HTERT RPE-1 (cell line): ENCODE results near the gene RAX.

ENCODE experiments used
- in situ Hi-C: fragments of 300-500 bp; cut with MboI; formaldehyde crosslinking; loops from 4 replicates; pipeline ENCODE4 v1.14.3; 2020; ENCODE audit warnings: low sequenced_read_pairs

Gene RAX

DNA sequence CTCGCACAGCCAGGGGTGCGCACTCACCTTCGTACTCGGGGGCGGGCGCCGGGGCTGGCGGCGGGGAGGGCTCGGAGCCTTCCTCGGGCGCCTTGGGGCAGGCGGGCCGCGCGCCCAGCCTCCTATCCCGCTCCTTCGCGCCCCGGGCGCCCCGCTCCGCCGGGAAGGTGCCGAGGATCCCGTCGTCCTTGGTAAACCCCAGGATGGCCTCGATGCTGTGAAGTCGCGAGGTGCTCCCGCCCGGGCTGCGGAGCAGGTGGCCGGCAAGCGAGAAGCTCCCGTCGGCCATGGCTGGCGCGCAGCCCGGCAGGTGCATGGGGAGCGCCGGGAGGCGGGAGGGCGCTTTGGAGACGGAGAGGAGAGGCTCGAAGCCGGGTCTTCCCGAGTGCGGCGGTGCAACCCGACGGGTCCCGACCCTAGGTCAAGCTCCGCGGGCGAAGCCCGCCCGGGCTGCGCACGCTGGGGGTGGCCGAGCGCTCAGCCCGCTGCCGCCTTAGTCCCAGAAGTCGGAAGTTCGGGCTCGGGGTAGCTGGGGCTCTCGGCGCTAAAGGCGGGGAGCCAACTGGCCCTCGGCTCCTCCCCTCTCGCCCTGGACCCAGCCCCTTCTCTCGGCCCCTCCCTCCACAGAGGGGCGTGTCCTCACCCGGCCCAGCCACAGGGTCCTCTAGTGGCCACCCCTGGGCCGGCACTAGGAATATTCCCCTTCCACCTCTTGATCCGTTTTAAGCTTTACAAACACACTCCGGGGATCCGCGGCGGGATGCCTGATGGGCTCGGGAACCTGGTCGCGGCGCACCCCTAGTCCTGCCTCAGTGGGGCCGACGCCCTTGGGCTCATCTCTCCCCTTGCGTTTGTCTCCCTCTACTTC lies at the start of gene RAX:
TSS of gene RAX (minus strand) at position 564 of the 868 bp plus-strand sequence. CDS start at position 316, 248 bp downstream.
- in situ Hi-C loops: no loop called here

- in situ Hi-C loops: no loop called here
Observed at GRCh38 chr18:59318460-59319050, 45.3 kb upstream of the RAX start, which contains the start of gene CPLX4. TSS of gene CPLX4 (minus strand) at chr18:59318649. CDS start at chr18:59318462, 187 bp downstream.

- in situ Hi-C loops: no loop called here
Observed at GRCh38 chr18:59311631-59312030, 38.4 kb upstream of the RAX start.

- in situ Hi-C loops: no loop called here
Observed at GRCh38 chr18:59308938-59309260, 35.6 kb upstream of the RAX start.

DNA sequence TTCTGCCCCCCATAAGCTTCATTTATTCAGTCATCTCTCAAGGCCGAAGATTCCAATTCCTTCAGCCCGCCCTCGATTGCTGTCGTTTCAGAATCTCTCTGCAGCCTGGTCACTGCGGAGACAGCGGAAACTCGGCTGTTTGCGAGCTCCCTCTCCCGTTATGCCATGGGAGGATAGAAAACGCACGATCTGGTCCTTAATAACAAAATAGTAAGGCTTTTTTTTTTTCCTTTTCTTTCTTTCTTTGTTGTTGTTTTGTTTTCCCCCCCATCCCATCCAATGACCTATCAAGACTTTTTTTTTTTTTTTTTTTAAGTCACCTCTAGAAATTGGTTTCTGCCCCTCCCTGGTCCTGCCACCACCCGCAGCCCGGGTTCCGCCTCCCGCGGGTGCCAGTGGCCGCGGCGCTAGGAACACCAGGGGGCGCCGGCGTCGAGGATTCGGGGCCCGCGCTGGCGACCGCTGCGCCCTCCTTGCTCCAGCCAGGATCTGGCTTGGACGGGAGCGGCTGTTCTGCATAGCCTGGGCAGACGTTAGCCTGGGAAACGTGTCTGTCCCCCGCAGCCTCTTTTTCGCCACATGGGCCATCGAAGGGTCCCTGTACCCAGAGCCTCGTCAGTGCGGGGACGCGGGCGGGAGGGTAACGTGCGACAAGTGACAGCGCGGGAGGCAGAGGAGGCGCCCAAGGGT lies 35.1 kb upstream of the RAX start:
- in situ Hi-C loops: no loop called here

DNA sequence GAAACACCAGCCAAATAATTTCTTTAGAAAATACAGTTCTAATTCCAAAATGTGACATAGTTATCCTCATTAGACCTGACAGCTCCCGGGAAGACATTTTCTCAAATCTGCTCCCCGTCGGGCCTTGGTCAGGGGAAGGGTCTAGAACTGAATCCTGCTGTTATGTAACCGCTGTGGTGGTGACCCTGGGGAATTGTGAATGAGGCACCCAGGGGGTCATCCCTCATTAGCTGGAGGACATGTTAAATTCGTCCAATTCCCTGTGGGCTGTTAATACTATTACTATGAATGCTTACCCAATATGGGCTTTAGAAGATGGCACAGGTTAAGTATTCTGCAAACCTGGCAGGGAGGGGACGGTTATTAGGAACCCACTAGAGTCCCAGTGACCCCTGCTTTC lies 33.4 kb upstream of the RAX start:
- in situ Hi-C loops: no loop called here

- in situ Hi-C loops: no loop called here
Observed at GRCh38 chr18:59305295-59305694, 32.0 kb upstream of the RAX start.

- in situ Hi-C loops: no loop called here
Observed at GRCh38 chr18:59303656-59304195, 30.5 kb upstream of the RAX start.

- in situ Hi-C loops: no loop called here
Observed at GRCh38 chr18:59303006-59303405, 29.8 kb upstream of the RAX start.

DNA sequence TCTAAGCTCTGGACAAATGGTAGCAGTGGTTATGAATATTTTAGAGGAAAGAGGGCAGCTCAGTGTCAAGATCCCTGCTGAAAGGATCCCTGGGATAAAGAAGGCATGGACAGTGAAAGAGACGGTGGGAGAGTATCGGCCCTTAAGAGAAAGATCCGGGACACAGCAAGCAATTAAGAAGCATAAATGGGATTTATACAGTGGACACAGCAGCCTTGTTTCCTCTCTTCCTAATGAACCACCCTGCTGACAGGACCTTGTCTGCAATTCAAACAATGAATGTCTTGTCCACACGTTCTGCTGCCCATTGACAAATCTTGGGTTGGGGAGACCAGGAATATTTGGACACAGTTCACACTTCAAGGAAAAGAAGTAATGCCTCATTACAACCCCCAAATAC lies 28.7 kb upstream of the RAX start:
- in situ Hi-C loops: no loop called here

GRCh38 chr18:59300676-59301285 lies 27.5 kb upstream of the RAX start:
- in situ Hi-C loops: no loop called here

GRCh38 chr18:59298871-59299270 lies 25.6 kb upstream of the RAX start:
- in situ Hi-C loops: no loop called here

- in situ Hi-C loops: no loop called here
Observed at GRCh38 chr18:59293317-59293716, 20.1 kb upstream of the RAX start.

GRCh38 chr18:59286341-59286740 lies 13.1 kb upstream of the RAX start:
- in situ Hi-C loops: no loop called here

DNA sequence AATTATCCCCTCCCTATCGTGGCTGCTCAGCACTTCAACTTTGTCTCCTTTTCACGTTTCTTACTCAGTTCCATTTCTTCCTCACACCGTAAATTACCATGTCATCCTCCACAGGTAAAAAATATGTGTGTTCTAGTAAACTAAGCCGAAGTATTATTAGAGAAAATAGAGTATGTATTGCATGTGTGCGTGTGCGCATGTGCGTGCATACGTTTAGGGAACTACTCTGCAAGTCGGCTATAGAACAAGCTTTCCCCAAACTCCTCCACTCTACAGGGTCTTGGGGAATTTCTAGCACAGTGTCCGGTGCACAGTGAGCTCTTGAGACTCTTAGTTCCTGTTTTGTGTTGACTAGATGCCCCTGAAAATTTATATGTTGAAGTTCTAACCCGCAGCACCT lies 9.1 kb upstream of the RAX start:
- in situ Hi-C loops: no loop called here

- in situ Hi-C loops: no loop called here
Observed at GRCh38 chr18:59279722-59280121, 6.5 kb upstream of the RAX start.

DNA sequence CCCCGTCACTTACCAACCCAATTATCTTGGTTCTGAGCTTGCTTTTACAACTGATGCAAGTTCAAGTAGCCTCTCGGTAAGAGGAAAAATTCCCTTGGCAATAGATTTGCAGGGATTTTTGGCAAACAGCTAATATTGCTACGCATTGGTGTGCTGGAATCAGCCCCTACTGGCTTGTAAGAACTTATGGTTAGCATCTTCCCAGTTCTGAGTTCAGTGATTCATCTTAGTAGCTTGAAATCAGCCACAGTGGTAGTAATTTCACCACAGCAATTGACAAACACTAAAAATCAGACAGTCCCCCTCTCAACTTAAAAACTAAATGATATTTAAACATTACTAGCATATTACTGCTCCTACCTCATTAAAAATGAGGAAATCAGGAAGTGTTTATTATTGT lies 5.9 kb upstream of the RAX start:
- in situ Hi-C loops: no loop called here

- in situ Hi-C loops: no loop called here
Observed at GRCh38 chr18:59278793-59279192, 5.5 kb upstream of the RAX start.

GRCh38 chr18:59276047-59276446 lies 2.8 kb upstream of the RAX start:
- in situ Hi-C loops: no loop called here

GRCh38 chr18:59275406-59275949 lies 2.2 kb upstream of the RAX start:
- in situ Hi-C loops: no loop called here

DNA sequence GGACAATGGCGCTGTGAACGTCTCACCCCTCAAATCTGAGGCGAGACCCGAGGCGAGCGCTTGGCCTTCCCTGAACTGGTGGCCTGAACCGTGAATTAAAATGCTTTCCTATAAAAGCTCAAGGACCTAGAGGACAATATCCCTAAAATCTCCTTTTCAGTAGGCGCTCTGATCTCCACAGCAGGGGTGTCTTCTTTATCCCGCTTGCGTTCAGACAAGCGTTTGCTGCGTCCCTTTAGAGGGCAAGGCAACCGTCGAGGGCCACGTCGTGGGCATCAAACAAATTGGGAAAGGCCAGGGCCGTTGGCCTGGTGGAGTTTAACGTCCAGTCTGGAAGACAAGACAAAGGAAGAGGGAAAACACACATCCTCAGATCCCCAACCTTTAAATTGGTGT lies 1.3 kb upstream of the RAX start:
- in situ Hi-C loops: no loop called here
